ENCODE results near the gene STRA6. TPM values are rescaled to one million over a fixed set of nuclear protein-coding genes. Genes with fewer than 3 reads are reported as not detected.

STRA6 gene
- polyA plus RNA-seq, 1 of the 3 experiments (the other 2 are of a cell fraction): 27.9 TPM

GRCh38 chr15:74136540-74136813, 66.1 kb downstream of the STRA6 start:
- H3K9me3 ChIP-seq: no peaks in the 10 kb centered on the region
- CTCF ChIA-PET: interaction anchor here (0.9 to 3.0 kb wide), 5 partner anchors 40 to 184 kb away, joined by 3 to 8 read pairs (median 4); no protein-coding TSS in a partner anchor
- H3K4me2 ChIP-seq: peak overlapping the region; percentile 87; the same call in 1 of the 2 replicates
- DNase-seq: no peak
- peaks cover 13 to 37% of the 10 kb centered on the region in 2 experiments; a peak in 3 of 4 replicates for H3K4me1 ChIP-seq (ENCODE audit: control insufficient read depth in 1 of 2, insufficient read depth in 2 of 2, low read depth in 1 of 2, low read length in 1 of 2)
- WGBS (ENCODE audit: low lambda C conversion rate): 3% methylated on average over 25 of the region's 26 CpGs
- no peaks in the 10 kb centered on the region; the same call in 1 of the 2 replicates for H3K27me3 ChIP-seq (ENCODE audit: insufficient read depth)
- 0 out of 2 replicates have a peak overlapping the region, but pooled peaks have one; percentile 57 for H2AFZ ChIP-seq (ENCODE audit: low read depth)
- H3K4me3 ChIP-seq (ENCODE audit: low read depth in 2 of 2, low read length in 1 of 2): peak overlapping the region in 1 of 2 experiments; percentile 39; a peak in 2 of 4 replicates
- no peak overlapping the region; the same call in 1 of the 2 replicates for H3K9ac ChIP-seq
- H3K36me3 ChIP-seq (replicated peaks in 1 of 2; ENCODE audit: control insufficient read depth in 1 of 2, insufficient read depth in 2 of 2, low read length in 1 of 2): no peaks in the 10 kb centered on the region
- no peaks in the 10 kb centered on the region for H3K9me2 ChIP-seq
- H3K79me2 ChIP-seq (ENCODE audit: insufficient read depth): no peaks in the 10 kb centered on the region
- POLR2A ChIA-PET: interaction anchor here (1.2 to 1.3 kb wide), 2 partner anchors 20 to 66 kb away, joined by 4 to 5 read pairs; partner anchors contain the start of gene STRA6
- peaks cover 7% of the 10 kb centered on the region for H3F3A ChIP-seq (replicated peaks; ENCODE audit: insufficient read depth)
- peak overlapping the region in 1 of 2 experiments; percentile 95; a peak in 2 of 4 replicates for H3K27ac ChIP-seq (ENCODE audit: low read depth in 2 of 2, low read length in 1 of 2)
- H4K20me1 ChIP-seq (ENCODE audit: insufficient read depth): no peaks in the 10 kb centered on the region
- TF ChIP-seq MXI1 (IDR thresholded peaks at IDR 0.05; ENCODE audit: low read depth, low read length): 0 out of 2 replicates have a peak, but pooled peaks have one; percentile 16
- TF ChIP-seq ELF1 (IDR thresholded peaks at IDR 0.05): no peak

- H3K9me2 ChIP-seq: no peaks in the 10 kb centered on the region
- peaks cover 13 to 37% of the 10 kb centered on the region in 2 experiments; a peak in 3 of 4 replicates for H3K4me1 ChIP-seq (ENCODE audit: control insufficient read depth in 1 of 2, insufficient read depth in 2 of 2, low read depth in 1 of 2, low read length in 1 of 2)
- no peaks in the 10 kb centered on the region for H3K36me3 ChIP-seq (replicated peaks in 1 of 2; ENCODE audit: control insufficient read depth in 1 of 2, insufficient read depth in 2 of 2, low read length in 1 of 2)
- H3K27me3 ChIP-seq (ENCODE audit: insufficient read depth): peaks cover 11% of the 10 kb centered on the region; the same call in 1 of the 2 replicates
- peaks cover 7% of the 10 kb centered on the region for H3F3A ChIP-seq (replicated peaks; ENCODE audit: insufficient read depth)
- WGBS (ENCODE audit: low lambda C conversion rate): 94% methylated on average over 27 of the region's 27 CpGs
- no peak overlapping the region; a peak in 2 of 4 replicates for H3K27ac ChIP-seq (ENCODE audit: low read depth in 2 of 2, low read length in 1 of 2)
- H3K4me3 ChIP-seq (ENCODE audit: low read depth in 2 of 2, low read length in 1 of 2): no peak overlapping the region
- CTCF ChIA-PET: interaction anchor here (0.9 to 3.0 kb wide), 9 partner anchors 10 to 186 kb away, joined by 3 to 9 read pairs (median 5); no protein-coding TSS in a partner anchor
- TF ChIP-seq ZBTB33 (IDR thresholded peaks at IDR 0.05; ENCODE audit: borderline replicate concordance, low read depth) (no peak), TCF12 (IDR thresholded peaks at IDR 0.05) (no peak), IRF3 (IDR thresholded peaks at IDR 0.05; ENCODE audit: low read depth, low read length) (no peak), RXRA (IDR thresholded peaks at IDR 0.05; ENCODE audit: borderline replicate concordance, low read depth) (no peak), RFX5 (IDR thresholded peaks at IDR 0.05; ENCODE audit: low read length) (no peak), NFIC (IDR thresholded peaks at IDR 0.05; ENCODE audit: borderline replicate concordance) (no peak), ELF1 (IDR thresholded peaks at IDR 0.05) (no peak)
- TF ChIP-seq, protein P1, sequence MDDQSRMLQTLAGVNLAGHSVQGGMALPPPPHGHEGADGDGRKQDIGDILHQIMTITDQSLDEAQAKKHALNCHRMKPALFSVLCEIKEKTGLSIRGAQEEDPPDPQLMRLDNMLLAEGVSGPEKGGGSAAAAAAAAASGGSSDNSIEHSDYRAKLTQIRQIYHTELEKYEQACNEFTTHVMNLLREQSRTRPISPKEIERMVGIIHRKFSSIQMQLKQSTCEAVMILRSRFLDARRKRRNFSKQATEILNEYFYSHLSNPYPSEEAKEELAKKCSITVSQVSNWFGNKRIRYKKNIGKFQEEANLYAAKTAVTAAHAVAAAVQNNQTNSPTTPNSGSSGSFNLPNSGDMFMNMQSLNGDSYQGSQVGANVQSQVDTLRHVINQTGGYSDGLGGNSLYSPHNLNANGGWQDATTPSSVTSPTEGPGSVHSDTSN (IDR thresholded peaks at IDR 0.05): no peak
- H4K20me1 ChIP-seq (ENCODE audit: insufficient read depth): no peaks in the 10 kb centered on the region
- H3K9me3 ChIP-seq: no peaks in the 10 kb centered on the region
- no peak overlapping the region for H3K9ac ChIP-seq
- no peak overlapping the region for H3K4me2 ChIP-seq
- DNase-seq: no peak
- POLR2A ChIA-PET: interaction anchor here (0.9 to 1.3 kb wide), 3 partner anchors 62 to 70 kb away, joined by 3 to 5 read pairs (median 3); partner anchors contain the start of gene STRA6
- no peaks in the 10 kb centered on the region for H3K79me2 ChIP-seq (ENCODE audit: insufficient read depth)
- no peak overlapping the region for H2AFZ ChIP-seq (ENCODE audit: low read depth)
Observed at GRCh38 chr15:74135041-74135565, 67.5 kb downstream of the STRA6 start.
